CD4-positive, alpha-beta T cell treated with Interleukin-21 for 1 hour (primary cell): ENCODE results near the gene WDFY3.
"Not testable (repeated sequence)": the region's sequence is repeated elsewhere in the genome, so short reads cannot be mapped to it uniquely, and the experiment has no call there.

Experiments
- DNase-seq: peaks from one replicate; pipeline ENCODE4 v3.0.0-alpha.2; 2020

The WDFY3 gene

DNA sequence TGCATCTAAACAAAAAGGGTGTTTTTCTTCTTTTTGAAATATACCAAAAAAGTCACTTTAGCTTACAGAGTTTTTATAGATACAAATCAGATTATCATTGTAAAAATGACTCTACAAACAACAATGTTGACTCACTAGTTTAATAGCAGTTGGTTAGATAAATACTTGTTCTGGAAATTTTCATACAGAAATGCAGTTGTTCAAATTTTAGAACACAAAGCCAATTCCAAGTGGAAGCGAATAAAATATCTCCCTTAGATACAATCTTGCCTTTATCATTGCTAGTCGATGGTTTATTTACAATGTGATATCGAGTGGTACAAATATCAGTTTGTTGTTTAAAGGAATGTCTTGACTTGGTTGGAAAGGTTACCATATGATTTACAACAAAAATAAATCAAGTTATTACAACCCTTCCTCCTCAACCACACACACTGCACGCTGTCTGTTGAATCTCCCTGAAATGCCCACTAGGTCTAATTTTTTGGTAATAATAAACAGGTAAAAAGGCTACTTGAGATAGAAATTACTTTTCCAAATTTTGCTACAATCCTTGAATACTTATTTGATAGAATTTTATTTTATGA is 268.8 kb downstream of the WDFY3 start:
- DNase-seq: no peak

DNA sequence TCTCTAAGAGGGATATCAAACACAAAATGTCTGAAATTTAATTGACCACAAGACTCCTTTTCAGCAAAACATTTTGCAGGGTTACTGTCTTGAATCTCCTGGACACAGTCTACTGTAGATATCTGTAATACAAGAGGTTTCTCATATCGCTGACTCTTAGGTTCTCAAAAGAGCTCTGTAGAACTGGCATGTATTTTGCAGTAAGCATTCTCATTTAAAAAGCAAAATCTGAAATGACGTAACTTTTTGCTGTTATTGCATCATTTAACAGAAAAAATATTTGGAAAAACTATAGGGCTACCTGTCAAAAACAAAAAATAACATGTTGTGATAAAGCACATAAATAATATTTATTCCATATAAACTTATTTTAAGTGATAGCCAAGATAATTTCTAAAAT is 269.3 kb downstream of the WDFY3 start:
- DNase-seq: no peak

DNA sequence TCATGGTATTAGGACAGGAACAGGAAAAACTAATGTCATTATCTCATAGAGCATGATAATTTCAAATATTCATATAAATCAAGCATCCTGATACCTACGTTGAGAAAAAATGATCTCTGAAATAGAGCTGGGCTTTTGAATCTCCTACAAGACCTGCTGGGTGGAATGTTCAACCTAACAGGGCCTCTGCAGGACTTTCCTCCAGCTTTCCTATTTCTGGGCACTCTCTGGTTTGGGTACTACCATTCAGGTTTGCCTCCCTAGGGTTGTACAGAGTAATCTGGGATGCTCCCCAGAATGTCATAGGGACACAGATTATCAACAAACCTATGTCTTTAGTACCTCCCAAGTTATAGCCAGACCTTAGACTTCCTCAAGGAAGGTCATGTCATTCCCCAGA is 274.7 kb downstream of the WDFY3 start:
- DNase-seq: no peak

DNA sequence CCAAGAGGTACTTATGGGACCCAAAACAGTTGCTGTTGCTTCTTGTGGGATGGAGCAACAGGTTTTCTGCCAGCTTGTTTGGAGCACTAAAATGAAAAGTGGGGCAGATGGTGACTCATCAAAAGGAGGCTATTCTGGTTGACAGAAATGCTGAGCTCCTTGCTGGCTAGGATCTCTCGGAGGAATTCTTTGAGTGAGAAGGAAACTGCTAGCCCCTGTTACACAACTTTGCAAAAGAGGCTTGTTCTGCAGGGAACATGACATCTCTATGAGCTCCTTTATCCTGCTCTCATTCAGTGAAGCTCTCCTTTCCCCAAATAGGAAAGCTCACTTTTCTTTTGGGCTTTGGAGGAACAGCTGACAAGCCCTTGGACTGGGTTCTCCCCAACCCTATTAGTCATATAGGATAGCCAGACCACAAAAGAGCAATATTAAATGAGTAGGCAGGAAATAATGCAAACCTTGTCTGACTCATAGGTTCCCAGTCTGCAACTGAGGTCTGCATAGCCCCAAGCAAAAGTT is 275.3 kb downstream of the WDFY3 start:
- DNase-seq: no peak

DNA sequence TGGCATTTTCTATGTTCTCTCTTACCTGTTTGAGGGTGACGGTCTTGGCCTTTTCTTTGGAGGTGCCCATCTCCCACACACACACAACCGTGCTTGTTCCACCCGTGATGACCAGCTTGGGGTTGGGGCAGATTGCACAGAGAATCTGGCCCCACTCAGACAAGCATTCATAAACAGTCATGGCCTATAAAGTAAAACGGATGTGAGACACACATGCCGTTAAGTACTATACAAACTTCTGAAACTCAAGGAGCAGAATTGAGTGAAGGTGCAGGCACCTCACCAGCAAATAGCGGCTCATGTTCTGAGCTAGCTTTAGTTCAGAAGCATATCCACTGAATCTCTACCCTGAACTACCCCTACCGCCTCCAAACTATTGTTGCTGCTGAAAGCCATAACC is 276.0 kb downstream of the WDFY3 start:
- no peak for DNase-seq

DNA sequence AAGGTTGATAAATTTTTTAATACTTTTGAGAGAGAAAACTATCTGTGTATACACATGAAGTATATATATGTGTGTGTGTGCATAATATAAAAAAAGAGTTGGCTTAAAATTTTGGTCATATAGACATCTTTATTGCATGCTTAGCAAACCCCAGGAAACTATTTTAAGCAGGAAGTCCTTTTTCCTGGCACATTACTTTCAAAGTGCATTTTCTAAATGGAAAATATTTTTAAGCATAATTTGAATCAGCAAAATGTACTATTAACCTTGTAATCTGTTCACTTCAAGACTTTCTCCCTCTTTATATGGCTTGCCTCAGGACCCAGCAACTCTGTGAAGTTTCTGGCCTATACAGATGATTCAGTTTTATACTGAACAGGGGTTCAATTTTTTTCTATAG is 277.3 kb downstream of the WDFY3 start:
- no peak for DNase-seq

DNA sequence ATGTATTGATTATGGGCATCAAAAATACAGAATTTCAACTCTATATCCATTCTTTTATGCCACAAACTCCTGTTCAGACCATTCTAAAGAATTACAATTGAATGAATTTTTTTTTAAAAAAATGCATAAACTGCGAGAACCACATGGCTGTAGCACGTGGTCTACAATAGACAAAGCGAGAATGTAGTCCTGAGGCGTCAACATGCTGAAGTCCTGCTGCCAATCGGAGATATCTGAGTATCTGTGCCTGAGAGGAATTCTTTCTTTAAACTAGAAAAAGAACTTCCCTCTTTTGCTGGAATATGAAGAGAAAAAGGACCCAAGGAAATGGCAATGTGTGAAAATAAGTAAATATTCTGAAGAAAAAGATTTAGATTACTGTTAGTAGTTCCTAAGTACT is 277.9 kb downstream of the WDFY3 start:
- DNase-seq: no peak

DNA sequence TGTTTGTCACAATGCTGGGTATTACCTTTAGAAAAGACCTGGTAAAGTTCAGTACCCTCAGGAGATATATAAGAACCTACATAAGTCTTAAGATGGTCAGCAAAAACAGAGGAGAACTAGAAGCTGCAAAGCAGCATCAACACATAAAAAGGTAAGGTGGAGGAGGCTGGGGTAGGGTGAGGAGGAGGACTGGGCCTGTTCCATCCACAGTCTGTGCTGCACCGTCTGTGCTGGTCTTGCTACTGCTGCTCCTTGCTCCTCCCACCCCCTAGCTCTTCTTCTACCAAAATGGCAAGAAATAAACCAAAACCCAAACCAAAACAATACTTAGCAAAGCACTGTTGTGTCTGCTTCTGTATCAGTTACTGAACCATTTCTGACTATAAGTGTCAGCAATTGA is 281.4 kb downstream of the WDFY3 start:
- DNase-seq: no peak

DNA sequence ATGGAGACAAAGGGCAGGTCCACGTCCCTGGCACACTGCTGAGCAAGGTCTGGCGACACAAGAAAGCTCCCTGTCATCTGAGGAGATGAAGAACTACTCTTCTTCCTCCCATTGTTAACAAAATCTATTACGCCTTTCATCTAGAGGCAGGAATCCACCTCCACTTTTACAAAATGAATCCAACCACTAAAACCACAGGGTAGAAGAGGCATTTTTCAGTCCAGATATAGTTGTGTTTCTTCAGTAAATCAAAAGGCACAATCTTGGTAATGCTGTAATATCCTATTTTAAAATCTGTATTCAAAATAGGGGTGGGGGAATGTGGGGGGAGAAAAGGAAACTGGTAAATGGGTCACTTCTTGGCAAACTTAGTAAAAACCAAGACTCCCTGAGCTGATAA is 282.1 kb downstream of the WDFY3 start:
- DNase-seq: no peak

DNA sequence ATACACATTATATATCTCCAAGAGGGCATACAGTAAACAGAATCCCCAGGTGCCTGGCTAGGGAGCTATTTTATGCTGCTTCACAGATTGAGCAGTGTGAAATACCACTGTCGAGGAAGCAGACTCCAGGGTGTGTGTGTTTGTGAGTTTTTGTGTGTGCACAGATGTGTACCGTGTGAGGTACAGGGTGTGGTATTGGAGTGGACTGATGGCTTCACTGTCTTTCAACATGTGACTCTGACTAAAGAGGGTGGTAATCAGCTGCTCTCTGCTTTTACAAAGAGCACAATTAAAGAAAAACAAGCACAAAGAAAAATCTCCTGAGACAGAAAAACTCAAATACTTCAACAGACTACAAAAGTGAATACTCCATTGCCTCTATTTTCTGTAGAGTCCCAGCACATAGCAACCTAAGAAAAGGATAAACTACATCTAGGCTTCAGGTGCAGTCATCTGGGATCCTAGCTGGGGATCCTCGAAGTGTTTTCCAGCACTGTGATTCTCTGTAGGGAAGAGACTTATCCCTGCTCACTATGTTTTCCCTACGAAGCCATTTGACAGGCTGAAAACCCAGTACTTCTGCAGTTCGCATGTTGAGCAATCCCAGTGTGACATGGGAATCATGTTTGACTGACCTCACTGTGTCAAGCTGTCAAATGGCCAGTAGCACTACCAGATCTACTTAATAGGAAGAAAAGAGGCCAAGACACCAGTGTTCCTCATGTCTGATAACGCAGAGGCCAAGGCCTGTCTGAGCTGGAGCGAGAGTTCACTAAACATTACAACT is 283.2 kb downstream of the WDFY3 start:
- DNase-seq: no peak

DNA sequence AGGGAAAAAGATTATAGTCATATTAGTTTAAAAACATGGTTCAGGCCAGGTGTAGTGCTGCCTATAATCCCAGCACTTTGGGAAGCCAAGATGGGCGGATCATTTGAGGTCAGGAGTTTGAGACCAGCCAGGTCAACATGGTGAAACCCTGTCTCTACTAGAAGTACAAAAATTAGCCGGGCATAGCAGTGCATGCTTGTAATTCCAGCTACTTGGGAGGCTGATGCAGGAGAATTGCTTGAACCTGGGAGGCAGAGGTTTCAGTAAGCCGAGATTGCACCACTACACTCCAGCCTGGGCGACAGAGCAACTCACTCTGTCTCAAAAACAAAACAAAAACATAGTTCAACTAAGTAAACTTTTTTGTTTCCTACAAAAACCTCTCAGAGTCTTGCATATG is 283.8 kb downstream of the WDFY3 start:
- not testable (repeated sequence) for DNase-seq

DNA sequence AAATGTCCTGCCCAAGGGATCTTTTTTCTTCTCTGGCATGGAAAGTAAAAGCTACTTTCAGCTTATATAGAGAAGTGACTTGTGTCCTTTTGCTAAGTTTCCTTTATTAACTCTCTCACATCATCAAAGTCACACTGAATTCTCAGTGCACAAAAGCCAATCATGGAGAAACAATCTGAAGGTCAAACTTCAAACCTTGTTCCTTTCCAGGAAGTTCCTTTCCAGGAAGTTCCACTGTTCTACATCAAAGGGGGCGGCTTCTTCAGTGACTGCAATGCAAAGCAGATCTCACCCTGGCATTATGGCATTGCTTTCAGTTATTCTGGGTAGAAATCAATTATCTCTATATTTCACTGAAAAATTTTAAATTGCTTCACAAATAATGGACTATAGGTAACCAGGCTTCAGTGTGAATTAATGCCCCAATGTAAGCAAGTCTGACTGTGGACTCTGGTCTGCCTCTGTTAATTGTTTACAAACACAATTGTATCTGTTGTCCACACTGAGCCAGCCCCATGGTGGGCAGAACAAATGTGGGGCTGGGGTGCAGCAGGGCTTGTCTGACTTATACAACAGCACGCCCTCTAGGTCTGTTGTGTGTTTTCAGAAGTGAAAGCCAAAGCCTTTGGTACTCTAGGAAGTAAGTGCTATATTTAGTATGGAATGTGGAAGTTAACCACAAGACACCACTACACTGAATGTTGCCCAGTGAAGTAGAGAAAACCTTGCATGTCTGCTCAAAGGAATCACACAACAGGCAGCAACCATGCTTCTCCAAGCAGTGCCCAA is 284.8 kb downstream of the WDFY3 start:
- no peak for DNase-seq

DNA sequence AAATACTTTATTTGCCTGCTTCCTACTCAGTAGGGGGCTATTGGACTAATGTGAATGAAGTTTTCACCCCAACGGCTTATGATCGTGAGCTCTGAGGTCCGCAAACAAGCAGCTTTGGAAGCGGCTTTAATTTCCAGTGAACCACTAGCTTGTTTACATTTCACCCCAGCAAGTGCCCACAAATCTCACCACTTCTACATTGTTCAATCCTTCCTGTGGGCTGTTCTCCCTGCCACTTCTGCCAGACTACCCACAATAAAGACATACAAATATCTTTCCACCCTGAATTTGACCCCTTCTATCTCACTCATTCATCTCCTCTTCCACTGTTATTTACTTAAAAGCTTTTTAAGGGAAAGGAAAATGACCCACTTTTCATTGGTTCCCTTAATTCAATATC is 285.5 kb downstream of the WDFY3 start:
- DNase-seq: no peak

DNA sequence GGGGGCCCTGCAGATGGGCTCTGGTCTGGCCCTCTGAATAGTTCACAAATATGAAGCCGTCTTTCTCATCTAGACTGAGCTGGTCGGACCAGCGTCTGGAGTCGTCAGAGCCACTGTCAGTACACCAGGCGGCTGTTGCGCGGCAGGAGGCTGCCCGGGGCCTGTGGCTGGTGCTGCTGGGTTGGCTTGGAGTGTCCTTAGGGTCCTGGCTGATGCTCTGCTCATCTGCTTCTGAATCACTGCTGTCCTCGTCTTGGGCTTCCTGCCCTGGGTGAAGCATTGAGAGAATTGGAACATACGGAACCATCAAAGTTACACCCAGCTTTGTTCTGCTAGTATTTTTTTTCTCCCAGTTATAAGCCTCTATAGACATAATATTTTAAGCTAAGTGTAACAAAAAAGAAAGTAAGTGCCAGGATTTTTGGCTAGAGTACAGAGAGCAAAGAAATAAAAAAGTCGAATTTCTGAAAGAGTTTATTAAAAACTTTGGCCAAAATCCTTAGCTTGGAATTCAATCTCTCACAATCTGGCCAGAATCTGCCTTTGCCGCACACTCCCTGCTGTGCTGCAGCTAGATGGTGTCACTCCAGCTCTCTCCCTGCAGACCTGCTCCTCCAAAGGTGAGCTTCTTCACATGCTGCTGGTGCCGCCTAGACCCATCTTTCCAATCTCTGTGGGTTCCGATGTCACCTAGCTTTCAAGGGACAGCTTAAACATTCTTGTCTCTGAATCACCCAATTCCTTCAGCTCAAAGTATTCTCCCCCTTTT is 287.3 kb downstream of the WDFY3 start:
- no peak for DNase-seq

DNA sequence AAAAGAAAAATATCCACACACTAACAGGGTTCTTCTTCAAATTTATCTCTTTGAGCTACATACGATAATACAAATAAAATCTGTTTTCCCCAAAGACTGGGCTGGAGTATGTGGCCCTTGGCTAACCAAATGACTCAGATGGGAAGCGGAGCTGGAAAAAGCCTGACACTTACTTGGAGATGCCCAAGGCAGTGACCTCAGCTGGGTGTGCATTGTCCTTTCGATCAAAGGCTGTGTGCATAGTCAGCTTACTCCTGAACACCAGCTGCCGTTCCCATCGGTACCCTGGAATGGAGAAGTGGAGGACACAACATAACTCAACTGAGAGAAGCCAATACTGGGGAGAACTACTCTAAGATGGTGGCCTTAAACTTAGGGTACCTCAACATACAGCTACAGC is 288.5 kb downstream of the WDFY3 start:
- no peak for DNase-seq

DNA sequence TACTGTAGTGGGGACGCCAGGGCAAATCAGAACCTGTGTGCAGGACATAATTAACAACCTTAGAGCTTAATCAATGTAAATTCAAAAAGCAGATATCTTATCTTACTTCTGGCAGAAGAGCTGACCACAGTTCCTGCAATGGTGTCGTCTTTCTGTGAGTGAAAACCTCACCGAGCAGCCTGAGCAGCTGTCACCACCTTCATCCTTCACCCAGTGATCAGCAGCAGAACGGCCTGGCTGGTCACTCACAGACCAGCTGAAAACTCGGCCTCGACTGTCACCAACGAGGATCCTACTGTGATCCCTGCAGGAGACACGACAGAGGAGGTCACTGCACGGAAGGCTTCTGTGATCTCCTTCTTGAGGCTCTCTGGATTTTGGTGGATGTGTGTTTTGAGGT is 289.4 kb downstream of the WDFY3 start:
- DNase-seq: no peak

DNA sequence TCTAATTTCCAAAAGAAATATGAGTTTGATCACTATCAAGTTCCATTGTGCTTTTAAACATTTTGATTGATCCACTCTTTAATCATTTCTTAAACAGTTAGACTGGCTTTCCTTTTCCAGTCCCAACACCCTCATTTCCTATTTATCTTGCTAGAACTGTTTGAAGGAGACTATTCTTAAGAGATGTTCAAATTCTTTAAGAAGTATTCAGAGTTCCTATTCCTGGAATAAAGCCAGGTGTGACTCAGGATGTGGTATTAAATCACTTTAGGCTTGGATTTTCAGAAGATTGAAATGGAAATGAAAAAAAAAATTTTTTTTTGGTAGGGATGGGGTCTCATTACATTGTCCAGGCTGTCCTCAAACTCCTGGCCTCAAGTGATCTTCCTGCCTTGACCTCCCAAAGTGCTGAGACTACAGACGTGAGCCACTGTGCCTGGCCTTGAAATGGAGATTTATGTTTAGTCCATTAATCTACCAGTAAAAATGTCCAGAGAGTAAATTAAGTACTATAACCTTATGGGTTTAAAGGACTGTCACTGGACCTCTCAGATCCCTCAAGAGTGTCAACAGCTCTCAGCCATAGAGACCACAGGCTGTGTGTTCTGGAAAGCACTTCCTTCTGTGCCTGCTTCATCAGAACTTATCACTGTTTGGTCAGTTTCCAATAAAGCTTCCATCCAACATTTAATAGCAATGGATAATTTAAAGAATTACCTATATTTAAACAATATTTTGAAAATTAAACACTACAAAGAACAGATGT is 292.8 kb downstream of the WDFY3 start:
- DNase-seq: no peak

DNA sequence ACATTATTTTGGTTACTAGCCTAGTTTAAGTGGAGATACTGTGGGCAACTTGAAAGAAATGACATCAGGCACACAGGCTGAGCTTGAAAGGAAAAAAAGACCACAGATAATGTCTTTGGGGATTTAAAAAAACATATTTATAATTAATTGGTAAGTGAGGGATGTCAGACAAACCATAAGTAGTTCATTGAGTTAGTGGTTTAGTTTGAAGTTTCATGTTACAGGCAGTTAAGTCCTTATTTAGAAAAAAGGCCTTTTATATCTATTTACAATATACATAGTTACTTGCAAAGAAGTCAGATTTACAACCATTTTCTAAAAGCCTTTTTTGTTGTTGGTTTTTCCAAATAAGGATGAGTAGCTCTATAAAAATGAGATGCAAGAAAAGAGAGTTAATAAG is 294.3 kb downstream of the WDFY3 start:
- no peak for DNase-seq

DNA sequence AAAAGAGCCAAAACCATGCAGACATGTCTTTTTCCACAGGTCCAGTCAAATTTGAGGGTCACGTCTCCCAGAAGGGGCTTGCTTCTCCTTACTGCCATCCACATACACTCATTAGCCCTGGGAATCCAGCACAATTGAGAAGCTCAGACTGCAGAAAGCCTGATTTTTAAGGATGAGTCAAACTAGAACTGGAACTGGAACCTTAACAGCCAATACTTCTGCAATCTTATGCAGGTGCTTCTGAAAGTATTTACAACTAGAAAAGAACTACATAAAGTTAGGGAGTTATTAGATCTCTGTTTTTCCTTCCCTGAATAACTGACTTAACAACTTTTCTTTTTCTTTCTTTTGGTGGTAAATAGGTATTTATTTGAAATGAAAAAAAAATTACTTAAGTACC is 297.3 kb downstream of the WDFY3 start:
- DNase-seq: no peak

DNA sequence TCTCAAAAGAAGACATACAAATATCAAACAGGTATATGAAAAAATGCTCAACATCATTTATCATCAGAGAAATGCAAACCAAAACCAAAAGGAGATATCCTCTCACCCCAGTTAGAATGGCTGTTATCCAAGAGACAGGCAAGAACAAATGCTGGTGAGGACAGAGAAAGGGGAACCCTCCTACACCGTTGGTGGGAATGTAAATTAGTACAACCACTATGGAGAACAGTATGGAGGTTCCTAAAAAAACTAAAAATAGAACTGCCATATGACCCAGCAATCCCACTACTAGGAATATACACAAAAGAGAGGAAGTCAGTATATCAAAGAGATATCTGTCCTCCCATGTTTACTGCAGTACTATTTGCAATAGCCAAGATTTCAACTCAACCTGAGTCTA is 300.1 kb downstream of the WDFY3 start:
- no peak for DNase-seq

DNA sequence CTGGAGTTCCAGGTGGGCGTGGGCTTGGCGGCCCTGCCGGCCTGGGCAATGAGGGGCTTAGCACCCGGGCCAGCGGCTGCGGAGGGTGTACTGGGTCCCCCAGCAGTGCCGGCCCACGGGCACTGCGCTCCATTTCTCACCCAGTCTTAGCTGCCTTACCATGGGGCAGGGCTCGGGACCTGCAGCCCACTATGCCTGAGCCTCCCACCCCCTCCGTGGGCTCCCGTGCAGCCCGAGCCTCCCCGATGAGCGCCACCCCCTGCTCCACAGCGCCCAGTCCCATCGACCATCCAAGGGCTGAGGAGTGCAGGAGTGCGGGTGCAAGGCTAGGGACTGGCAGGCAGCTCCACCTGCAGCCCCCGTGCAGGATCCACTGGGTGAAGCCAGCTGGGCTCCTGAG is 301.7 kb downstream of the WDFY3 start:
- not testable (repeated sequence) for DNase-seq

DNA sequence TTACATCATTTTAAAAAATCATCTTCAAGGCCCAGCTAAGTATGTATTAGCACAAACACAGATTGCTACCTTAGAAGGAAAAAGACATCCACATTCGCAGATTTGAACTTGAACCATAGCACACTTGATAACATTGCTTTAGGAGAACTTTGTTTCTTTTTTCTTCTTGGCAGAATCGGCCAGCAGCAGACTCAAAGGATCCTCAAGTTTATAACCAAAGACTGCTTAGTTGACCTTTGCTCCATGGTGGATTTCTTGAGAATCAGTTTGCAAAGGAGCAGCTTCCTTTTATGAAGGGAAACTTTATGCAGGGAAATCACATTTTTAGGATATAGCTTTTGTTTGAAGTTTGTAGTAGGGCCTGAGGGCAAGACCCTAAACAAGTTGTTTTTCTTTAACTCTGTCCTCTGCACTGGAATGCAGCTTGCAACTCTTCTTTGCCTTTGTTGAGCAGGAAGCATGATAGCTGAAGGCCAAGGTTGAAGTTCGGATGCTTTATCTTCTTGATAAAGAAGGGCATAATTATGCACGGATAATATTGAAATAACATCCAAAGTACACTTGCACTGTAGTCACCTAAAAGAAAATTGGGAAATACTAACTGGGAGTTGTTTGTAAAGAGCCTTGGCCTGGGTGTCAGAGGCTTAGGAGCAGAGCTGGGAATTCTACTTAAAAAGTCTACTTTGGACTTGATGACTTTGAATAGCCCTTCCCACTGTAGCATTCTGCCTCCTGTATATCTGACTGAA is 305.1 kb downstream of the WDFY3 start:
- no peak for DNase-seq
